Dendritic cell treated with granulocyte-macrophage colony-stimulating factor and Interleukin-4, amounts not matched to agents 40 ng/mL and 50 ng/mL, for 4 days (primary cell): ENCODE measurements around the gene CLCNKB.
"Not testable (repeated sequence)": the region's sequence is repeated elsewhere in the genome, so short reads cannot be mapped to it uniquely, and the experiment has no call there.

Experiments
- H3K27ac Mint-ChIP-seq: one replicate; pipeline ENCODE4 v1.8.0; 2022; ENCODE audit warnings: mild to moderate bottlenecking, mixed read lengths
- H3K27me3 Mint-ChIP-seq: one replicate; pipeline ENCODE4 v1.8.0; 2022; ENCODE audit warnings: mild to moderate bottlenecking, mixed read lengths
- H3K36me3 Mint-ChIP-seq: one replicate; pipeline ENCODE4 v1.8.0; 2022; ENCODE audit warnings: low read depth, mixed read lengths
- H3K4me1 Mint-ChIP-seq: one replicate; pipeline ENCODE4 v1.8.0; 2022; ENCODE audit warnings: low read depth, mixed read lengths
- H3K4me3 Mint-ChIP-seq: one replicate; pipeline ENCODE4 v1.8.0; 2022; ENCODE audit warnings: mild to moderate bottlenecking, moderate library complexity, mixed read lengths
- H3K9me3 Mint-ChIP-seq: one replicate; pipeline ENCODE4 v1.8.0; 2022; ENCODE audit warnings: mixed read lengths
- intact Hi-C: fragments of 100-400 bp; cut with micrococcal nuclease; formaldehyde crosslinking; loops from one replicate; pipeline ENCODE4 v1.15.0; 2022

CLCNKB gene

DNA sequence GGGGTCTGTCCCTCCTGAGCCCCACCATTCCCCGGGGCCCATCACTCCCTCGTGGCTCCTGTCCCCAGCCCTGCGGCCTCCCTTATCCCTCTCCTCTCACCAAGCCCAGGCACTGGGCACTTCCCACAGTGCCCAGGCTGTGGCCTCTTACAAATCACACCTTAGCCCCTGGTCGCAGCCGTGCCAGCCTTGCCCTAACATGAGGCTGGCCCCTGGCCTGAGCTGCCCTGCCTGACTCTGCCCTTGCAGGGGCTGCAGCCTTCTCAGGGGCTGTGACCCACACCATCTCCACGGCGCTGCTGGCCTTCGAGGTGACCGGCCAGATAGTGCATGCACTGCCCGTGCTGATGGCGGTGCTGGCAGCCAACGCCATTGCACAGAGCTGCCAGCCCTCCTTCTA is 8.4 kb downstream of the CLCNKB start:
- H3K9me3 Mint-ChIP-seq, H3K4me3 Mint-ChIP-seq, intact Hi-C loops, H3K27ac Mint-ChIP-seq, H3K36me3 Mint-ChIP-seq: not testable (repeated sequence)
- Mint-ChIP-seq H3K27me3 (peaks cover 30% of the 10 kb centered on the region), H3K4me1 (peaks cover 14% of the 10 kb centered on the region)

DNA sequence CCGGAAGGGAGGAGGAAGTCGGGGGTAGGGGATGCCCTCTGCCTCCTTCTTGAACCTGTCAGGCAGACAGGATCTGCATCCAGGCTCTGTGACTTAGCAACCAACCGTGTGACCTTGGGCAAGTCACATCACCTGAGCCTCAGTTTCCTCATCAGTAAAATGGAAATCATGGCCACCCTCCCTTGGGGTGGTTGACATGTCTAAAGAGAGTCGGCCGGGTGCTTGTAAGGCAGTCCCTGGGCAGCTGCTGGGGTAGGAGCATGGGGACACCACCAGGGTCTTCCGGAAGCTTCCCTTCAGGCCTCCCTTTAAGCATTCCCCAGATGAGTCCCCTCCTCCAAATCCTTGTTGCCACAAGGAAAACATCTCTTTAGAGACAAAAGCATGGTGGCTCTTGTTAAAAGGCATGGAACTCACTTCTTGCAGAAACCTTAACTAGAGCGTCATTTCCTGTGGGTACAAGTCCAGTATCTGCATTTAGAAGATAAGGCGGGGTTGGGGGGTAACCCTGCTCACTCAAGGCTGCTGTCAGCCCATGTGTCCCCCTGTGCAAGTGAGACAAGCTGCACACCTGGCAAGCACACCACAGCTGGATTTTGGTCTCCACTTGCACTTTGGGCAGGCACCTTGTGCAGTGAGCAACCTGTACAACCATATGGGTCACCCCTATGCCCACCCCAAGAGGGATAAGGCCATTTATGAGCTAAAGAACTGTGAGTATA is 10.4 kb downstream of the CLCNKB start:
- H3K36me3 Mint-ChIP-seq = no peaks in the 10 kb centered on the region
- H3K9me3 Mint-ChIP-seq = no peaks in the 10 kb centered on the region
- no peak overlapping the region for H3K27ac Mint-ChIP-seq
- H3K4me3 Mint-ChIP-seq = no peak overlapping the region
- intact Hi-C loops = no loop called here
- peaks cover 22% of the 10 kb centered on the region for H3K27me3 Mint-ChIP-seq
- peaks cover 9% of the 10 kb centered on the region for H3K4me1 Mint-ChIP-seq

DNA sequence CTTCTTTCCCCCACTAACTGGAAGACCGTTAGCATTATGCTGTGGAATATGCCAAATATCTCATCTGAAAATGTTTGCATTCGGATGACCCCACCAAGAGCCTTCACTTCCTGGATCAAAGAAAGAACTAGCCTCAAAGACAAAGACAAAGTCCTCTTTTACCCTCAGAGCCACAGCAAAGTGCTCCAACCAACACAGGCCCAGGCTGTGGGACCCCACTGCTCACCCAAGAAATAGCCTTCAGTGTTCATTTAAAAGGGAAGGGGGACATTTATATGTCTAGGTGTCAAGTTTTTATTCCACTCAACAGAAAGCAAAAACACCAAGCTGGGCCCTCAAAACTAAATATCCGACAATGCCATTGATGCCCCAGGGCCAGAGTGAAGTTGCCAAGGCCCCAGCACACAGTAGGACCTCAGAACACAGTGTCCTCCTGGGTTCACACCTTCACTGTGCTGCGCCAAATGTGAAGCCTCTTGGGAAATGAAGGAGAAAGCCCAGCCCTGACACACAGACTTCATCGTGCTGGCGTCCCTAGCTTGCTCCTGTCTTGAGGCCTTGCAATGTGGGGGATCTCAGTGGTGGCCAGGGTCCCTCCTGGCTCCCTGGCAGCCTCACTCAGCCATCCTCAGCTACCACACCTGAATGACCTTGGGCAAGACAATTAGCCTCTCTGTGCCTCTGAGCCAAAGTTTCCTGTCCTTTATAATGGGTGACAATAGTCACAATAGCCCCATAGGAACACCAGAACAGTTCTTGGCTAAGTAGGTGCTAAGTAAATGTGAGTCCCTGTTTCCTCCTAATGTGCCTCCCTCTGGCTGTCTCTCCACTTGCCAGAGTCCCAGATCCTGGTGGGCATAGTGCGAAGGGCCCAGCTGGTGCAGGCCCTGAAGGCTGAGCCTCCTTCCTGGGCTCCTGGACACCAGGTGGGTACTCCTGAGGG is 11.3 kb downstream of the CLCNKB start:
- H3K27ac Mint-ChIP-seq = no peak overlapping the region
- H3K4me1 Mint-ChIP-seq = peaks cover 8% of the 10 kb centered on the region
- no peaks in the 10 kb centered on the region for H3K36me3 Mint-ChIP-seq
- H3K4me3 Mint-ChIP-seq = no peak overlapping the region
- intact Hi-C loops = no loop called here
- peaks cover 12% of the 10 kb centered on the region for H3K27me3 Mint-ChIP-seq
- no peaks in the 10 kb centered on the region for H3K9me3 Mint-ChIP-seq

DNA sequence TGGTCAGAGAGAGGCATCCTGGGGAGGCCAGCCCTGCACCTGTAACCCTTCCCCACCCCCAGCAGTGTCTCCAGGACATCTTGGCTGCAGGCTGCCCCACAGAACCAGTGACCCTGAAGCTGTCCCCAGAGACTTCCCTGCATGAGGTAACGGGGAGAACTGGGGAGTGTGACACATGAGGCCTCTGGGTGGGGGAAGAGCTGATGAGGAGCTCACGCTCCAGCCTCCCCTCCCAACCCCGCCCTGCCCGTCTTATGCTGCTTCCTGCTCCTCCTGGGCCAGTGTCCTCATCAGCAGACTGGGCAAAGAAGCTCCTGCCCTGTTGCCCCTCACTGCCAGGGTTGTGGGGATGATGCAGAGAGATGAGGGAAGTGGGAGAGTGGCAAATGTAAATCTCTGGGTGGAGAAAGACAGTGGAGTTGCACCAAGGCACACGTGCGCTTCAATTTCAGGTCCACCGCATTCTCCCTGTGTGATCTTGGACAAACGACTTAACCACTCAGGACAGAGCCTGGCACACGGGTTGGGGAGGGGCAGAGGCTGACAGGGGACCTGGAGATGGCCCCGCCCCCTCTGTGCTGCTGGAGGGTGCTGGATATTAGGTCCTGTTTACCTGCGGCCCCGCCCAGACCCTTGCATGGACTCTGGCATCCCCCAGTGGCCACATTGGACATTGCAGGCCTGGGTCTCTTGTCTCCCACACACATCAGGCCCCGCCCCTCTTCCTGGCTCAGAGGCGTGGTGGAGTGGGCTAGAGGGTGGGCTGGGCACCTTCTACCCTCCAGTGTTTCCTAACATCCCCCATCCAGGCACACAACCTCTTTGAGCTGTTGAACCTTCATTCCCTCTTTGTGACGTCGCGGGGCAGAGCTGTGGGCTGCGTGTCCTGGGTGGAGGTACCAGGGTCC is 12.3 kb downstream of the CLCNKB start:
- H3K27me3 Mint-ChIP-seq = peaks cover 8% of the 10 kb centered on the region
- intact Hi-C loops = loop anchor here (1.0 kb wide), 1 partner anchor 47 kb away; no protein-coding TSS in a partner anchor
- no peak overlapping the region for H3K27ac Mint-ChIP-seq
- no peak overlapping the region for H3K4me3 Mint-ChIP-seq
- H3K9me3 Mint-ChIP-seq = no peaks in the 10 kb centered on the region
- peaks cover 8% of the 10 kb centered on the region for H3K4me1 Mint-ChIP-seq
- no peaks in the 10 kb centered on the region for H3K36me3 Mint-ChIP-seq

DNA sequence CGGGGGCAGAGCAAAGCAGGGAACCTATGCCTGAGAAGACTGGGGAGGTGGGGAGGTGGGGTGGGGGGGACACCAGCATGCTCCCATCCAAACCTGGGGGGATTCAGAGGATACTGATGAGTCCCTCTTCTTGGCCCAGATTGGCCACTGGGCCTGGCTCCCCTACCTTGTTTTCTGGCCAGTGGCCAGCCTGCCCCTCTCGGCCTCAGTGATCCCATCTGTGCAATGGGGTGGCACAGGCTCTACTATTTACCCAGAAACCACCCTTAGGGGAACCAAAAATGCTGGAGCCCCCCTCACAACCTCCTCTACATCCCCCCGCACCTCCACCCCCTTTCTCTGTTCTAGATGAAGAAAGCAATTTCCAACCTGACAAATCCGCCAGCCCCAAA is 12.9 kb downstream of the CLCNKB start:
- H3K36me3 Mint-ChIP-seq, H3K4me1 Mint-ChIP-seq, H3K27me3 Mint-ChIP-seq, H3K27ac Mint-ChIP-seq, H3K4me3 Mint-ChIP-seq, H3K9me3 Mint-ChIP-seq: not testable (repeated sequence)
- intact Hi-C loops = loop anchor here (1.0 kb wide), 1 partner anchor 47 kb away; no protein-coding TSS in a partner anchor

DNA sequence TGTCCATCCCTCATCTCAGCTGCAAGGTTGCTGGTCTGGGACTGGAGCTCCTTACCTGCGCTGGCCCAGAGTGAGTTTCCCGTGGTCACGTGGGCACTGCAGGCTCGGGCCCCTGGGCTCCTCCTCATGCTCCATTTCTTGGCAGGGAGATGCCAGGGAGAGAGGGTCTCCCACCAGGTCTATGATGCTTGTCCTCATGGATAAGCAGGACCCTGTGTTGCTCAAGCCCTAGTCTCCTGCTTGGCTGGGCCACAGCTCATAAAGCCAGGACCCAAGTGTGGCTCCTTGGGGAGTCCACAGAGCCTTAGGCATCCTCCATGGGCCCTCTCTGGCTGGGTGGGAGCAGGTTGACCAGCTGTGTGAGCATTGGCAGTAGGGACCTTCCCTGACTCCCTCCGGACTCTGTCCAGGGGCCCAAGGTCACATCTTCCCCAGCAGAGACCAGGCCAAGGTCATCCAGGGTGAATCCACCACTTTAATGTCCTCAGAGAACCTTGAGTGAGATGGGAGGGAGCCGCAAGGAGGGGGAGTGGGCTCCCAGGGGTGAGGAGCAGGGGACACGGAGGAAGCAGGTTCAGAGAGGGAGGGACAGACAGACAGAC is 13.8 kb downstream of the CLCNKB start:
- intact Hi-C loops, H3K27ac Mint-ChIP-seq: not testable (repeated sequence)

DNA sequence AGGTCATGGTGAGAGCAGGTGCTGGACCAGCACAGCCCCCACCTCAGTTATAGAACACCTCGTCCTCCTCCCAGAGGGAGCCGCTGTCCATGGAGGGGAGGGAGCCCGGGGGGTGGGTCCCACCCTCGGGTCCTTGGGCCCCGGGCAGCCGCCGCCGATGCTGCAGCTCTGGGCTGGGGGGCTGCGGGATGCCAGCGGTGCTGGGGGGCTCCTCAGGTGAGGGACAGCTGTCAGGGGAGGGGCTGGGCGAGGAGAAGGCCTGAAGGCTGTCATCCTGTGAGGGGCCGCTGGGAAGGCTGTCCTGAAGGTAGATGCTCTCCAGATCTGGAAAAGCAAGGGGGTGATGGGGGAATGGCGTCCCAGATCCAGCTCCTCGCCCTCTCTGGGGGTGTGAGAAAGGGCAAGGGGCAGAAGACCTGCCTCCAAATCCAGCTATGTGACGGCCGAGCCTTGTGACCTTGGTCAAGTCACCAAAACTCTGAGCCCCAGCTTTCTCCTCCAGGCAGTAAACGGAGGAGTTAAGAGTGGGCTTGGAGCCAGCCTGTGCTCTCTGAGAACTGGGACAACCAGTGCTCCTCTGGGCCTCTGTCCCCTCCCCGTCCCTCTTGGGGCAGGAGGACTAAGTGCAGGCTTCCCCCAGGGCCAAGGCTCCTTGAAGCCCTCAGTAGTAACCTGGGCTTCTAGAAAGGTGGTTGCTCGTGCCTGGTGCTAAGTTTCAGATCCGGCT is 15.0 kb downstream of the CLCNKB start:
- peaks cover 11% of the 10 kb centered on the region for H3K27me3 Mint-ChIP-seq
- H3K4me1 Mint-ChIP-seq, H3K4me3 Mint-ChIP-seq, H3K27ac Mint-ChIP-seq, H3K9me3 Mint-ChIP-seq, intact Hi-C loops, H3K36me3 Mint-ChIP-seq: not testable (repeated sequence)

More for the DNA sequence above, 13.8 kb downstream of the CLCNKB start:
- H3K4me1 Mint-ChIP-seq, H3K9me3 Mint-ChIP-seq, H3K36me3 Mint-ChIP-seq, H3K4me3 Mint-ChIP-seq, H3K27me3 Mint-ChIP-seq: not testable (repeated sequence)

DNA sequence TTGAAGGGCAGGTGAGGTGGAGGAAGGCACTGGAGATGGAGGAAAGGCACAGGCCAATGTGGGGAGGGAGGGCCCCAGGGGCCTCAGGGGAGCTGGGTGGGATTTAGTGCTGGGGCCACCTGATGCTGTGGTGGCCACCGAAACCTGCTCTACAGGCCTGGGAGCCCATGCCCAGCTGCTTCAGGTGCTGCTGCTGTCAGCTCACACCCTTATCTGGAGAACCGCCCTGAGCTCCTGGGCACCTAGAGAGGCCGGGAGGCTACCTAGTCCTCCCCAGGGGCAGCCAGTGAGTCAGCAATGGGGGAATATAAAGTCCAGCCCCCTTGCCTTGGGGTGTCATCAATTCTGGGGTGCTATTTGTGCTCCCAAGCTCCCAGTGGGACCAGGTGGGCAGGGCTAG is 17.7 kb downstream of the CLCNKB start:
- Mint-ChIP-seq H3K4me3 (no peak overlapping the region), H3K4me1 (peaks cover 10% of the 10 kb centered on the region), H3K27me3 (peaks cover 33% of the 10 kb centered on the region), H3K36me3 (no peaks in the 10 kb centered on the region), H3K27ac (no peak overlapping the region), H3K9me3 (no peaks in the 10 kb centered on the region)
- intact Hi-C loops = no loop called here

DNA sequence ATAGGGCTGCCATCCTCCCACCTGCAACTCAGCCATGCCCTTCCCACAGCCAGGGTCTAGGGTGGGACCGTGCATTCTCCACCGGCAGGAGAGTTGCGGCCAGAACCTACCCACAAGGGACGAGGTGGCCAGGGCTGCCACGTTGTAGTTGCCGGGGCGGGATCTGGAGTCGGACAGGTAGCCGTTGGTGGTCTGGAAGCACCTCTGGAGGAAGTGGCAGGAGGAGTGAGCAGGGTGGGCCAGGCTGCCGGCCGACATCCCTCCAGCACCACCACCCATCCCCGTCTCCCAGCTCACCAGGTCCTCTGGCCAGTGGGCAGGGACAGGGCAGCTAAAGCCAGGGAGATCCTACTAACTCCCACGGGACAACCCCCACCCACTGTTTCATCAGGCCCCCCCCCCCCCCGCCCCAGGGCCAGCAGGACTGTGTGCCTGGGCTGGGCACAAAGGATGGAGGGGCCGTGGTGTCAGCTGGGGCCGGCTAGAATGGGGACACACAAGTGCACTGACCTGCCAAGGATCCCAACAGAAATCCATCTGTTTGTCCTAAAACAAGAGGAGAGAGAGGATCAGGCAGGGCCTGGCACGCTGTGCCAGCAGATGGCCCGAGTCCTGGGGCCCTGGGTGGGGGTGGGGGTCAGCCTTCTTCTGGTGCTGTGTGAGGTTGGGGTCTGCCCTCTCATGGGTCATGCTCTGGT is 18.6 kb downstream of the CLCNKB start:
- H3K4me3 Mint-ChIP-seq, H3K9me3 Mint-ChIP-seq, H3K4me1 Mint-ChIP-seq, H3K27ac Mint-ChIP-seq, intact Hi-C loops, H3K36me3 Mint-ChIP-seq: not testable (repeated sequence)
- H3K27me3 Mint-ChIP-seq = peaks cover 33% of the 10 kb centered on the region

DNA sequence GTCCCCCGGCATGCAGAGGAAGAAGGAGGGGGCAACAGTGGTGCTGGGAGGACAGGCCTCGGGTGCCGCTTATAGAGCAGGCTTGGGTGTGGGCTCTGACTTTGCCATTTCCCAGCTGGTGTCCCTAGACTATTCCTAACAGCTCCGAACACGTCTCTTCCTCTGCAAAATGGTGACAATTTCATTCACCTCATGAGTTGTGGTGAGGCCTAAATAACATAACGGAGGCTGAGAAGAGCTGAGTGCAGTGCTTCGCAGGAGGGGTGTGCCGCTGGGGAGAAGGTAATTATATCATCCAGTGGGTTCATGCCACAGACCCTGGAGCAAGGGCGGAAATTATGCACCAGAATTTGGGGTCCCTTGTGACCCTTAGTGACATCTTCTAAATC is 19.1 kb downstream of the CLCNKB start:
- intact Hi-C loops, H3K36me3 Mint-ChIP-seq, H3K4me1 Mint-ChIP-seq, H3K27ac Mint-ChIP-seq, H3K9me3 Mint-ChIP-seq, H3K4me3 Mint-ChIP-seq: not testable (repeated sequence)
- H3K27me3 Mint-ChIP-seq = peaks cover 35% of the 10 kb centered on the region

DNA sequence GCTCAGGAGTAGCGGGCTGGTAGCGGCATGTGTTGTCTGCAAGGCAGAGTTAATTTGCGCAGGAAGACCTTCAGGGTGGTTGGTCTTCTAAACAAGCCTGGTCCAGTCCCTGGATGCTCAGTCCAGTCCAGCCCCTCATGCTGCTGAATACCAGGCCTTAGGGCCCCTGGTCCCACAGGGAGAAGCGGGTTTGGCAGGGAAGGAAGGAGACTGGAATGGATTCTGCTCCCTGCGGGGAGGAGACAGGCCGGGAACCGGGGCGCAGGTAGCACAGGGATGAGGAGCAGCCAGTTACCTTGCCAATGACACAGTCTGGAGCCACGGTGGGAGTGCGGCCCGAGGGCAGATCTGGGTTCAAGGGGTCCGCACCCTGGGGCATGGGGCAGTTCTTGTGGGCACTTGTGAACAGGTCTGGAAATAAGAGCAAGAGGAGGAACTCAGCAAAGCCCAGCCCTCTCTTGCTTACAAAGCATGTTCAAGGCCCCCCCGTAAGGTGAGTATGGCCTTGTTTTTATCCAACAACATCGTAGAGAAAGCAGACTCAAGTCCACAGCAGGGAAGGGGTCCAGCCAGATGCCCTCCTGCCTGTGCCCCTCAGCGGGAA is 19.7 kb downstream of the CLCNKB start:
- no peak overlapping the region for H3K27ac Mint-ChIP-seq
- H3K27me3 Mint-ChIP-seq = peaks cover 38% of the 10 kb centered on the region
- intact Hi-C loops = no loop called here
- H3K4me1 Mint-ChIP-seq = peaks cover 9% of the 10 kb centered on the region
- no peaks in the 10 kb centered on the region for H3K9me3 Mint-ChIP-seq
- H3K36me3 Mint-ChIP-seq = no peaks in the 10 kb centered on the region
- H3K4me3 Mint-ChIP-seq = no peak overlapping the region

DNA sequence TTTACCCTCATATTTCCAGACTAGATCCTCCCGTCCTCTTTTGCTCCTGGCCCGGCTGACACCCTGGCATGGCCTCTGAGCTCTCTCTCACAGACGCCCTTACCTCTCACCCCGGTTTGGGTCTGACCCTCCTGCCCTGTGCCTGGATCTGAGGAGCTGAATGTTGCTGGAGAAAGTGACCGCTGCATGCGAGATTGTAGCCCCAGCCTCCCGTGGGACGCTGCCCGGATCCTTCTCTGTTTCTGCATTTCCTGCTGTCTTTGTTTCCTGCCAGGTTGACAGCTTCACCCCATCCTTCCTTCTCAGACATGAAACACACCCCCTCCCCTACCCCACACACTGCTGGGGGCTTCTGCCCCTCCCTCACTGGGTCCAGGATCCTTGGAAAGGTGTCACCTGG is 20.3 kb downstream of the CLCNKB start:
- H3K9me3 Mint-ChIP-seq = no peaks in the 10 kb centered on the region
- no peak overlapping the region for H3K27ac Mint-ChIP-seq
- no peaks in the 10 kb centered on the region for H3K36me3 Mint-ChIP-seq
- H3K4me3 Mint-ChIP-seq = no peak overlapping the region
- peaks cover 9% of the 10 kb centered on the region for H3K4me1 Mint-ChIP-seq
- peaks cover 40% of the 10 kb centered on the region for H3K27me3 Mint-ChIP-seq
- intact Hi-C loops = no loop called here
